Measurements from ENCODE around the gene CPSF2.
"Not testable (repeated sequence)": the region's sequence is repeated elsewhere in the genome, so short reads cannot be mapped to it uniquely, and the experiment has no call there.

The CPSF2 gene

DNA sequence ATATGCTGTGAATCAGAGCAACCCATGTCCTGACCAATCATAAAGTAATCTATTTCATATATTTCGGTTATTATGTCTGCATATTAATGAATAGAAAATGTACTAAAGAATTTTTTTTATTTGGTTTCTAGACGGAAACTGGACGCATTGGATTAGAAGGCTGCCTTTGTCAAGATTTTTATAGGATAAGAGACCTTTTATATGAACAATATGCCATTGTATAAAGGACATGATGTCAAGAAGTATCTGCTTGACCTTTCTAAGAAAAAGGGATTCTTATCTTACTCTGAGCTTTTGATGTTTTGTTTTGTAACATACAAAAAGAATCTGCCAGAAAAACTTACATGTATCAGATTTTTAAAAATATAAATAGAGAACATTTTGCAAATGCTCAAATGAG, 39.8 kb downstream of the CPSF2 start:
- no peak for DNase-seq

DNA sequence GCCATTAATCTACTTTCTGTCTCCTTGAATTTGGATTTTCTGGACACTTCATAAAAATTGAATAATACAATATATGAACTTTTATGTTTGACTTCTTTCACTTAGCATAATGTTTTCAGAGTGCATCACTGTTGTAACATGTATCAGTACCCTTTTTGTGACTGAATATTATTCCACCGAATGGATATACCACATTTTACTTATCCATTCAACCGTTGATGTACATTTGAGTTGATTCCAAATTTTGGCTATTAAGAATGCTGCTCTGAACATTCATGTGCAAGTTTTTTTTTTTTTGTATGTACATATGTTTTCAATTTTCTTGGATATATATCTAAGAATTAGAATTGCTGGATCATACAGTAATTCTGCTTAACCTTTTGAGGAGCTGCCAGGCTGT, 43.2 kb downstream of the CPSF2 start:
- no peak for DNase-seq

DNA sequence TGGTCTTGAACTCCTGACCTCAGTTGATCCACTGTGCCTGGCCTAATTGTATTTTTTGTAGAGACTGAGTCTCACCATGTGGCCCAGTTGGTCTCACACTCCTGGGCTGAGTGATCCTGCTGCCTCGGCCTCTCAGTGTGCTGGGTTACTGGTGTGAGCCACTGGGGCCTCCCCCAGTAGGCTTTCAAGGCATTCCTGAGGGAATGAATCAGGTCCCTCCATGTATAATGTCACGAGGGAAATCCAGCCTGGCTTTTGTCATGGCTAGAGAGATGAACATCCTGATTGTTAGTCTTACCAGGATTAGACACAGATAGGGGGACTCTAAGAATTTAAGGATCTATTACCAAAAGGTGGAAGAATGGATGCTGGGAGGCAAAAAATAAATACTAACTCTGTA, 51.9 kb downstream of the CPSF2 start:
- no peak for DNase-seq

GRCh38 chr14:92175811-92176210, 54.0 kb downstream of the CPSF2 start:
- no peak for DNase-seq

DNA sequence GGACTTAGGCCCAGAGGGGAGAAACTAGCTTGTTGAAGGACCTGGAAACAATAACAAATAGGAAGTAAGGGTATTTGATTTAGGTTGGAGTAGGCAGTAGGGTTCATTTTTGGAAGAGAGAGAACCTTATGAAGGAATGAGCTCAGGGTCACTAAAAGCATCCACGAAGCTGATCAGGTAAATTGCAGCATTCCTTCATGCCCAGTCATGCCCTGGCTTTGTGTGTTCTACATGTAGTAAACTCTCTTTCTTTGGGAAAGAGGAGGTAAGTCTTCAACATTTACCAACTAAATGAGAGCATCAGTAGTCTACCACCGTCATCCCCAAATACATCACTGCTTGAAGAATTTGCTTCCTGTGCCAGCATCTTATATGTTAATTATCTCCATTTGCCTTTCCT, 54.7 kb downstream of the CPSF2 start:
- no peak for DNase-seq

DNA sequence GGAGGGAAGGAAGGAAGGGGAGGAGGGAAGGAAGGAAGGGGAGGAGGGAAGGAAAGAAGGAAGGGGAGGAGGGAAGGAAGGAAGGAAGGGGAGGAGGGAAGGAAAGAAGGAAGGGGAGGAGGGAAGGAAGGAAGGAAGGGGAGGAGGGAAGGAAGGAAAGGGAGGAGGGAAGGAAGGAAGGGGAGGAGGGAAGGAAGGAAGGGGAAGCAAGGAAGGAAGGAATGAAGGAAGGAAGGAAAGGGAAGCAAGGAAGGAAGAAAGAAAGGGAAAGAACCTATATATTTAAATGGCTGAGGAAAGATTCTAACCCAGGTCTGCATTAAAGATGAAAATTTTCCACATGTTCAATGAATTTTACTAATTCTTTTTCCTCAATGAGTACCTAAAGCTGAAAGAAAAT, 57.4 kb downstream of the CPSF2 start:
- DNase-seq: not testable (repeated sequence)

- DNase-seq: no peak
Observed at GRCh38 chr14:92185559-92185958, 63.8 kb downstream of the CPSF2 start.

GRCh38 chr14:92187616-92188015, 65.8 kb downstream of the CPSF2 start:
- not testable (repeated sequence) for DNase-seq

DNA sequence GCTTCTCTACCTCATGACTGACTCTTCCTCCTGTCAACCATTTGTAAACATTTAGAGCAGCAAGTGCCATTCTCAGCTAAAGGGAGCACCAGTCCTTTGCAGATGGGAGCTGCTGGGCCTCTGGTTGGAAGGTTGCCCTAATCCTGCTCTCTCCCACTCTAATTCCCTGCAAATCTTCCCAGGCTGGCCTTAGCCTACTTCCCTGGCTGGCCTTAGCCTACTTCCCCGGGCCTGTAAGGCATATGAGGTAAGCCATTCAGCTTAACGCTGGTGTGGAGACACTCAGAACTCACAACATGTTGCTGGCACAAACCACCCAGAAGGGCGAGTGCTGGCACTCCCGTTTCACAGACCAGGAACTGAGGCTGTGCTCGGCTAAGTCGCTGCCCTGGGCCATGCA, 69.0 kb downstream of the CPSF2 start:
- DNase-seq: no peak

DNA sequence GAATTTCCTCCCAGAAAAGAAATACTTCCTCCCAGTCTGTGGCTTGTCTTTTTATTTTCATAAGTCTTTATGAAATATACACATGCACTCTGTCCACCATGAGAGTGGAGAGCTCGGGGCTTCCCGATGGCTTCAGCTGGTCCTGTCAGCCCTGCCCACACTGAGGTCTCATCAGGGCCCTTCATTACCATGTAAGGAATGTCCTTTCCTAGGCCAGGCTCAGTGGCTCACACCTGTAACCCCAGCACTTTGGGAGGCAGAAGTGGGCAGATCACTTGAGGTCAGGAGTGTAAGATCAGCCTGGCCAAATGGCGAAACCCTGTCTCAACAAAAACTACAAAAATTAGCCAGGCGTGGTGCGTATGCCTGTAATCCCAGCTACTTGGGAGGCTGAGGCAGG, 77.0 kb downstream of the CPSF2 start:
- no peak for DNase-seq

GRCh38 chr14:92199763-92200162, 78.0 kb downstream of the CPSF2 start:
- DNase-seq: no peak

- DNase-seq: no peak
Observed at GRCh38 chr14:92203116-92203515, 81.3 kb downstream of the CPSF2 start.

DNA sequence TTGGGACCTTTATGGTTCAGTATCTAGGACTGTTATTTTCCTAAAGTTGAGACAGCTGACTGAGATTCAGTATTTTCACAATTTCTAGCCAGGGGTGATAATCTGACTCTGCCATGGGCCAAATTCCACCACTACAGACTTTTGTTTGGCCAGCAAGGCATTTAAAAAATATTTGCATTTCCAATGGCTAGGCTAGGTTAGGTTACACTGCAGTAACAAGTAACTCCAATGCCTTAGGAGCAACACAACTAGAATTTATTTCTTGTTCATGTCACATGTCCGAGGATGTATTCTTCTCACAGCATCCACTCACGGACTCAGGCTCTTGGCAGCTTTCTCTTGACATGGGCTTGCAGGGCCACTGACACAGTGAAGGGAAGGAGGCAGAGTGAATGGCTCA, 83.0 kb downstream of the CPSF2 start:
- DNase-seq: no peak

DNA sequence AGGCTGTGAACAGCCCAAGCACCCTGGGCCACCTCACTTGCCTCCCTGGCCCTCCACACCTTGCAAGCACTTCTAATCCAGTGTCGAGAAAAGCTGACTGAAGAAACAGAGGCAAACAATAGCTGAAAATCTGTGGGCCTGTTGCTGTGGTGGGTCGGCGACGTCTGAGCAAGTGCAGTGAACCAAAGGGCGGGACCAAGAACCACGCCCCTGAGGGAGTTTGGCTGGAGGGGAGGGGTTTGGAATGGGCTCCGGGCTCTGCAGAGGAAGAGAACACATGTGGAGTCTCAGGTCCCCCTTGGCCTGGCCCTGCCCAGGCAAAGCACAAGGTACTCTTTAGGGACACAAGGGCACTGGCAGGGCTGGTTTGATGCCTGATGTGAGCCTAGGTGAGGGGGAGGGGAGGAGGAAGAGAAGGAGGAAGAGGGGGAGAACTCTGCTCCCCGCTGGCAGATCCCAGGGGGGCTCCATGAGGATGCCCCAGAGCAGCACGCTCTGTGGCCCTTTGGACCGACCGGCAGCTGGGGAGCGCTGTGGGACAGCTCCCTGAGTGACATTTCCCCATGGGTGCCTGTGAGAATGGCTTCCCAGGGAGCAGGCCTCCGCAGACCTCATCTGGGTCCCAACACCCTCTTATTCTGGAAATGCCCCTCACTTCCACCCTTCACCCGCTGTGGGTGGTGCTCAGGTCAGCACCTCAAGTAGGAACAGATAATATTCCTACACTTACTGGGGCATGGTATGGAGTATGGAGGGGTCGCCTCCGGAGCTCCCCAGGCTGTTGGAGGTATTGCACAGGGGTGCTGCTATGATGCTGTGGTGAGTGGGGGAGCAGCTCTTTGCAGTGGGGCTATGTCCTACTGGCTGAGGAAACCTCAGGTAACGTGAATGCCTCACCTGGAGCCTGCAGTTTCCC, 85.5 kb downstream of the CPSF2 start:
- DNase-seq: no peak

DNA sequence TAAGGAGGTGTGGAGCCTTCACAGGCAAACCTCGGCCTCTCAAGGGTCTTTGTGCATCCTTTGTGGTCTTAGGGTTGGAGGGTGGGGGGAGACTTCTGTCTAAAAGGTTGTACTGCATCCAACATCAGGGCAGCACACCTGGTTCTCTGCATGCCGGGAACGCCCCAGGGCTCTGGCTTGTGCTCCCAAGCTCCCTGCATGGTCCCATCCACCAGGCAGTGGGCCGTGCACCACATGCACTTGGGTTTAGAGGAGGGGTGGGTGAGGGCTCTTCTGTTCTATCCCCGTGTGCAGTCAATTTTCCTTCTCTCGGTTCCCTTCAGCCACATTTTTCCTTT, 86.1 kb downstream of the CPSF2 start:
- DNase-seq: no peak

GRCh38 chr14:92209141-92209540, 87.4 kb downstream of the CPSF2 start:
- DNase-seq: no peak

DNA sequence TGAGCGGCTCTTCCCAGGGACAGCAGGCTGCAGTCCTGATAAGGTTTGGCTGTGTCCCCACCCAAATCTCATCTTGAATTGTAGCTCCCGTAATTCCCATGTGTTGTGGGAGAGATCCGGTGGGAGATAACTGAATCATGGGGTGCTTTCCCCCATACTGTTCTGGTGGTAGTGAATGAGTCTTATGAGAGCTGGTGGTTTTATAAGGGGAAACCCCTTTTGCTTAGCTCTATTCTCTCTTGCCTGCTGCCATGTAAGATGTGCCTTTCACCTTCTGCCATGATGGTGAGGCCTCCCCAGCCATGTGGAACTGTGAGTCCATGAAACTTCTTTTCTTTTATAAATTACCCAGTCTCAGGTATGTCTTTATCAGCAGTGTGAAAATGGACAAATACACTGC, 91.4 kb downstream of the CPSF2 start:
- DNase-seq: not testable (repeated sequence)

- no peak for DNase-seq
Observed at GRCh38 chr14:92215579-92215978, 93.8 kb downstream of the CPSF2 start.

- no peak for DNase-seq
Observed at GRCh38 chr14:92217936-92218335, 96.2 kb downstream of the CPSF2 start.
